Fibroblast of pulmonary artery (primary cell): ENCODE data around the gene TBX6.

Experiments used
- DNase-seq: peaks from one replicate; pipeline ENCODE4 v3.0.0-alpha.2; 2010; ENCODE audit warnings: low read depth
- H3K4me3 ChIP-seq: replicated peaks from 2 replicates; pipeline ENCODE4 v1.5.1; 2011; ENCODE audit warnings: low read depth, mild to moderate bottlenecking, control low read depth, low read length, moderate library complexity
- TF ChIP-seq, protein P1 (sequence below): IDR thresholded peaks from 2 replicates; pipeline ENCODE4 v1.5.1; 2011; ENCODE audit warnings: mild to moderate bottlenecking, control low read depth, low read length, inconsistent platforms; ENCODE audit errors: missing control alignments

TBX6 gene, protein sequence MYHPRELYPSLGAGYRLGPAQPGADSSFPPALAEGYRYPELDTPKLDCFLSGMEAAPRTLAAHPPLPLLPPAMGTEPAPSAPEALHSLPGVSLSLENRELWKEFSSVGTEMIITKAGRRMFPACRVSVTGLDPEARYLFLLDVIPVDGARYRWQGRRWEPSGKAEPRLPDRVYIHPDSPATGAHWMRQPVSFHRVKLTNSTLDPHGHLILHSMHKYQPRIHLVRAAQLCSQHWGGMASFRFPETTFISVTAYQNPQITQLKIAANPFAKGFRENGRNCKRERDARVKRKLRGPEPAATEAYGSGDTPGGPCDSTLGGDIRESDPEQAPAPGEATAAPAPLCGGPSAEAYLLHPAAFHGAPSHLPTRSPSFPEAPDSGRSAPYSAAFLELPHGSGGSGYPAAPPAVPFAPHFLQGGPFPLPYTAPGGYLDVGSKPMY

DNA sequence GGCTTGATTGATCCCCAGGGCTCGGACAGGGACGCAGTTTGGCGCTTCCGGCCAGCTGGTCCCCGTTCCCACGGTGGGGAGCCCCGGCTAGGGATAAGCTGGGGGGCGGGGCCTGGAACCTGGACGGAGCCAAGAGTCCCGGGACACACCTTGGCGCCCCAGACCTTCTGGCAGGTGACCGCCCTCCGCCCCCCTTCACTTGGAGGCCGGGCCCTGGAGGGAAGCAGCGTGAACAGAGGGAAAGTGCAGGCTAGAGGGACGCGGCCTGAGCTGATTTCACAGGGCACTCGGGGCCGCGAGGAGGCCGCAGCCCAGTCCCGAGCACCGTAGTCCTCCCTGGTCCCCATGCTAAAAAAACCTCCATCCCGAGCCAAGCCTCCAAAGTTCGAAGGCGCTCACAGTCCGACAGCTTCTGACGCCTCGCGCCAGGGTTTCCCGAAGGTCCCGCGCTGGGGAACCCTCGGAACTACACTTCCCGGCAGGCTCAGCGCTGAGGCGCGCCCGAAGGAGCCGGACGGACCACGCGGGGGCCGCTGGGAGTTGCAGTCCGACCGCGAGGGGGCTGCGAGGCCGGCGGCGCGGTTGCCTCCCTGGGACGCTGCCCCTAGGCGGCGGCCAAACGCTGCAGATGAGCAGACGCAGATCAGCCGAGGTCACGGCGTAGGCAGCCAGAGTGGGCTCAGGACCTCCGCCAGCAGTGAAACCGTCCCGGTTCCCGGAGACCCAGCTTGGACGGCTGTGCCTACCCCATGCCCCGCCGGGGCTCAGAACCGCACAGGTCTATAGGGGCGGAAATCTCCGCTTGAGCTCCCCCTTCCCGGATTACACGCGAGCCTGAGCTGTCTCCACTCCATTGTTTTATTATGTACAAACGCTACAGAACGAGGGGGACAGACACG lies at the start of gene TBX6:
Gene TBX6, minus strand, starts transcription at position 451 of the 899 bp plus-strand sequence. CDS start 731 bp downstream, outside the sequence.
- peak; percentile 90 for DNase-seq
- TF ChIP-seq, protein P1, sequence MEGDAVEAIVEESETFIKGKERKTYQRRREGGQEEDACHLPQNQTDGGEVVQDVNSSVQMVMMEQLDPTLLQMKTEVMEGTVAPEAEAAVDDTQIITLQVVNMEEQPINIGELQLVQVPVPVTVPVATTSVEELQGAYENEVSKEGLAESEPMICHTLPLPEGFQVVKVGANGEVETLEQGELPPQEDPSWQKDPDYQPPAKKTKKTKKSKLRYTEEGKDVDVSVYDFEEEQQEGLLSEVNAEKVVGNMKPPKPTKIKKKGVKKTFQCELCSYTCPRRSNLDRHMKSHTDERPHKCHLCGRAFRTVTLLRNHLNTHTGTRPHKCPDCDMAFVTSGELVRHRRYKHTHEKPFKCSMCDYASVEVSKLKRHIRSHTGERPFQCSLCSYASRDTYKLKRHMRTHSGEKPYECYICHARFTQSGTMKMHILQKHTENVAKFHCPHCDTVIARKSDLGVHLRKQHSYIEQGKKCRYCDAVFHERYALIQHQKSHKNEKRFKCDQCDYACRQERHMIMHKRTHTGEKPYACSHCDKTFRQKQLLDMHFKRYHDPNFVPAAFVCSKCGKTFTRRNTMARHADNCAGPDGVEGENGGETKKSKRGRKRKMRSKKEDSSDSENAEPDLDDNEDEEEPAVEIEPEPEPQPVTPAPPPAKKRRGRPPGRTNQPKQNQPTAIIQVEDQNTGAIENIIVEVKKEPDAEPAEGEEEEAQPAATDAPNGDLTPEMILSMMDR, result peak; percentile 55
- H3K4me3 ChIP-seq, result peak within 1 kb of the TSS; percentile 50

DNA sequence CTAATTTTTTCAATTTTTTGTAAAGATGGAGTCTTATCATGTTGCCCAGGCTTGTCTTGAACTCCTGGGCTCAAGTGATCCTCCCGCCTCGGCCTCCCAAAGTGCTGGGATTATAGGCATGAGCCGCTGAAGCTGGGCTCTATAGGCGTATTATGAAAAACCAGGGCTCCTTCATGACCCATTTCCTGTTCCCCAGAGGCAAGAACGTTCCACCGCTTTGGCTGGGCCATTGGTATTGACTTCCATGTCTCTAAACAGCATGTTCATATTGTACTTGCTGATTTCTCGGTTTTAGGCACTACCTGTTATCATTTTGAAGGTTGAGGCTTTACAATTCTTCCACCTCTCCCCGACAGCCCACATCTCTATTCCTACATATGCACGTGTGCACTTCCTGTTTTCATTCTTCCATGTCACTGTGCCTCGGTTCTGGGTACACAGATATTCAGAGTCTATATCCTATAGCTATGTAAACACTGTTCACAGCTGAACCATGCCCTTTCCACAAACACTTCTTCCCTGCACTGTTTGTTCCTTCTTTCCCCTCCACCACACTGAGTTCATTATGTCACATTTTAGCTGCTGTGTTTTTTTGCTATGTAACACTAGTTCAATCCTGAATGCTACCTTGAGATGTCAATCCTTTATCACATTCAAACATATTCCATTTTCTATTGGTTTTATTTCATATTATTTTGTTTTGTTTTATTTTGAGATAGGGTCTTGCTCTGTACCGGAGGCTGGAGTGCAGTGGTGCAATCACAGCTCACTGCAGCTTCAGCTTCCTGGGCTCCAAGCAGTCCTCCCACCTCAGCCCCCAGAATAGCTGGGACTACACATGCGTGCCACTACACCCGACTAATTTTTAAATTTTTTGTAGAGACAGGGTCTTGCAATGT lies 48.1 kb upstream of the TBX6 start:
- TF ChIP-seq, protein P1, result no peak
- no peak overlapping the region for H3K4me3 ChIP-seq
- DNase-seq, result no peak

DNA sequence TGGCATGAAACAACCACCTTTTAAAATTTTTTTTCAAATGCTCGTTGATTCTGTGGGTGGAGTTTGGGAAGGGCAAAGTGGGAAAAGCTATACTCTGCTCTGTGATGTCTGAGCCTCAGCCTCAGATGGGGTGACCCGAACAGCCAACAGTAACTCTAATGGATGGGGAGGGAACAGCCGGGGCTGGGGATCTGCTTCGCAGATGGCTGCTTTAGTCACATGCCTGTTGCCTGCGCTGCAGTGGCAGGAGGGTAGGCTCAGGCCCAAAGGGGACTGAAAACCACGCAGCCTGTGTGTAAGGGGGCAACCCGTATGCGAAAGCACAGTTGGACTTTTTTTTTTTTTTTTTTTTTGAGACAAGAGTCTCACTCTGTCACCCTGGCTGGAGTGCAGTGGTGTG lies 46.2 kb upstream of the TBX6 start:
- TF ChIP-seq, protein P1, result no peak
- DNase-seq, result no peak
- no peak overlapping the region for H3K4me3 ChIP-seq

DNA sequence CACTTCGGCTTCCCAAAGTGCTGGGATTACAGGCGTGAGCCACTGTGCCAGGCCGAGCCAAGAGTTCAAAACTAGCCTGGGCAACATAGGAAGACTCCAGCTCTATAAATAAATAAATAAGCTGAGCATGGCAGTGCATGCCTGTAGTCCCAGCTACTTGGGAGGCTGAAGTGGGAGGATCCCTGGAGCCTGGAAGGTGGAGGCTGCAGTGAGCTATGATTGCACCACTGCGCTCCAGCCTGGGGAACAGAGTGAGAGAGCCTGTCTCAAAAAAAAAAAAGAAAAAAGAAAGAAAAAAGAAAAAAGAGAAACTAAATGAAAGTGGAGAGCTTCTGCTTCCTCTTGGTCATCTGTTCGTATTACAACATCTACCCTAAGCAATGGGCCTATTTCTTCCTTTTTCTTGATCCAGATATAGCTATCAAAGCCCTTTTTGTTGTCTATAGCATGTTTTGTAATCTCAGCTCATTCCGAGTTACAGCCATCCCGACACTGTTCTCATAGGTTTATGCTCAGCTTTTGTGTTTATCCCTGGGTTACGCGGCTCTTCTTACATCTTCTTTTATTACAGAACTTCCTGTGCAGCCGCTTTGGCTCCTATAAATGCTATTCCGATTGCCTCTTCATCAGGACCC lies 45.4 kb upstream of the TBX6 start:
- DNase-seq, result no peak
- TF ChIP-seq, protein P1, result no peak
- no peak overlapping the region for H3K4me3 ChIP-seq

DNA sequence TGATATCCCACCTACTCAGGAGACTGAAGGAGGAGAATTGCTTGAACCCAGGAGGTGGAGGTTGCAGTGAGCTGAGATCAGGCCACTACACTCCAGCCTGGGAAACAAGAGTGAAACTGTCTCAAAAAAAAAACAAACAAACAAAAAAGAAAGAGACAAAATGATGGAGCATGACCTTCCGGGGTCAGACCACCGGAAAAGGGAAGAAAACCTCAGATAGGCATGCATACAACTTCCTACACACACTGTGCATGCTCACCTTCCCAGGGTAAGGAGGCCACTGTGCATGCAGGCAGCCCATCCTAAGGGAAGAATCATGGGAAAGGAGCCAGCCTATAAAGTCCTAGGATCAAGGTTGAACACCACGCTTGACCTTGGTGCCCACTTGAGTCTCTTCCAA lies 40.9 kb upstream of the TBX6 start:
- no peak for DNase-seq
- H3K4me3 ChIP-seq, result no peak overlapping the region
- TF ChIP-seq, protein P1, result no peak
